ENCODE results near the gene EIF4G1.
A peak's percentile ranks its signal among the peaks of the same experiment; 100 is the strongest.

Gene EIF4G1

GRCh38 chr3:184361932-184362667, 47.7 kb downstream of the EIF4G1 start:
- Histone ChIP-seq H3K4ac (ENCODE audit: low read depth in 1 of 2, low read length in 2 of 2) (peak overlapping the region; percentile 84 to 97), H2BK15ac (ENCODE audit: low read depth, poor library complexity, severe bottlenecking) (peak overlapping the region; percentile 82), H4K91ac (ENCODE audit: low read length) (peak overlapping the region; percentile 94), H3K36me3 (ENCODE audit: control insufficient read depth in 1 of 2, insufficient read depth in 2 of 2, low read depth in 1 of 2, low read length in 2 of 2) (peaks cover 30 to 34% of the 10 kb centered on the region in 2 experiments), H2AFZ (ENCODE audit: low read depth, low read length) (peak overlapping the region; percentile 48), H3K79me1 (replicated peaks; ENCODE audit: low read length, poor library complexity, severe bottlenecking) (peaks cover 25% of the 10 kb centered on the region), H4K8ac (ENCODE audit: low read length) (peak overlapping the region; percentile 90), H3K4me2 (ENCODE audit: low read length, poor library complexity, severe bottlenecking) (peak overlapping the region; percentile 98), H2BK12ac (ENCODE audit: low read length in 2 of 2) (peak overlapping the region in 1 of 2 experiments; percentile 45), H3K27ac (ENCODE audit: low read length, poor library complexity, severe bottlenecking) (peak overlapping the region; percentile 97), H2BK5ac (ENCODE audit: low read depth, low read length, poor library complexity, severe bottlenecking) (peak overlapping the region; percentile 93), H3K4me1 (ENCODE audit: control insufficient read depth, insufficient read depth, low read depth, low read length) (peaks cover 23% of the 10 kb centered on the region), H3K4me3 (ENCODE audit: insufficient read depth in 1 of 2, low read depth in 1 of 2, low read length in 2 of 2) (peak overlapping the region; percentile 76 to 86), H3K23ac (ENCODE audit: low read length in 2 of 2) (peak overlapping the region in 1 of 2 experiments; percentile 93), H3K9ac (ENCODE audit: low read length) (peak overlapping the region; percentile 100), H3K18ac (ENCODE audit: low read depth in 1 of 2, low read length in 2 of 2) (peak overlapping the region; percentile 93 to 95), H2BK120ac (ENCODE audit: low read depth, low read length) (peak overlapping the region; percentile 64), H3K9me3 (ENCODE audit: control insufficient read depth, low read length) (no peaks in the 10 kb centered on the region), H3K14ac (ENCODE audit: low read length in 2 of 2) (peak overlapping the region in 1 of 2 experiments; percentile 92), H2AK5ac (ENCODE audit: low read length, severe bottlenecking) (no peak overlapping the region), H3K27me3 (ENCODE audit: control insufficient read depth in 1 of 2, insufficient read depth in 1 of 2, low read length in 2 of 2) (no peaks in the 10 kb centered on the region)
- WGBS: under 1% methylated on average over 38 of the region's 38 CpGs
- no peak for DNase-seq

- peak overlapping the region; percentile 94 for H4K91ac ChIP-seq (ENCODE audit: low read length)
- H3K79me1 ChIP-seq (replicated peaks; ENCODE audit: low read length, poor library complexity, severe bottlenecking): peaks cover 28% of the 10 kb centered on the region
- H2BK15ac ChIP-seq (ENCODE audit: low read depth, poor library complexity, severe bottlenecking): peak overlapping the region; percentile 82
- H2BK5ac ChIP-seq (ENCODE audit: low read depth, low read length, poor library complexity, severe bottlenecking): peak overlapping the region; percentile 93
- peaks cover 23 to 31% of the 10 kb centered on the region in 2 experiments for H3K36me3 ChIP-seq (ENCODE audit: control insufficient read depth in 1 of 2, insufficient read depth in 2 of 2, low read depth in 1 of 2, low read length in 2 of 2)
- peak overlapping the region; percentile 84 to 97 for H3K4ac ChIP-seq (ENCODE audit: low read depth in 1 of 2, low read length in 2 of 2)
- WGBS: under 1% methylated on average over 67 of the region's 68 CpGs
- no peaks in the 10 kb centered on the region for H3K9me3 ChIP-seq (ENCODE audit: control insufficient read depth, low read length)
- H3K27me3 ChIP-seq (ENCODE audit: control insufficient read depth in 1 of 2, insufficient read depth in 1 of 2, low read length in 2 of 2): no peaks in the 10 kb centered on the region
- peak overlapping the region; percentile 98 for H3K4me2 ChIP-seq (ENCODE audit: low read length, poor library complexity, severe bottlenecking)
- DNase-seq: peak; percentile 98
- H3K4me1 ChIP-seq (ENCODE audit: control insufficient read depth, insufficient read depth, low read depth, low read length): peaks cover 23% of the 10 kb centered on the region
- H3K18ac ChIP-seq (ENCODE audit: low read depth in 1 of 2, low read length in 2 of 2): peak overlapping the region; percentile 93 to 95
- peak overlapping the region in 1 of 2 experiments; percentile 15 for H2BK12ac ChIP-seq (ENCODE audit: low read length in 2 of 2)
- H3K27ac ChIP-seq (ENCODE audit: low read length, poor library complexity, severe bottlenecking): peak overlapping the region; percentile 97
- peak overlapping the region; percentile 91 for H4K8ac ChIP-seq (ENCODE audit: low read length)
- H3K14ac ChIP-seq (ENCODE audit: low read length in 2 of 2): peak overlapping the region in 1 of 2 experiments; percentile 92
- peak overlapping the region; percentile 76 to 86 for H3K4me3 ChIP-seq (ENCODE audit: insufficient read depth in 1 of 2, low read depth in 1 of 2, low read length in 2 of 2)
- H2AFZ ChIP-seq (ENCODE audit: low read depth, low read length): peak overlapping the region; percentile 48
- H3K23ac ChIP-seq (ENCODE audit: low read length in 2 of 2): peak overlapping the region in 1 of 2 experiments; percentile 93
- peak overlapping the region; percentile 86 for H2BK120ac ChIP-seq (ENCODE audit: low read depth, low read length)
- peak overlapping the region; percentile 71 for H2AK5ac ChIP-seq (ENCODE audit: low read length, severe bottlenecking)
- peak overlapping the region; percentile 100 for H3K9ac ChIP-seq (ENCODE audit: low read length)
These were observed 48.5 kb downstream of the EIF4G1 start for GRCh38 chr3:184362668-184363546.

- Histone ChIP-seq H3K4me1 (ENCODE audit: control insufficient read depth, insufficient read depth, low read depth, low read length) (peaks cover 13% of the 10 kb centered on the region), H3K18ac (ENCODE audit: low read depth in 1 of 2, low read length in 2 of 2) (no peak overlapping the region), H3K27ac (ENCODE audit: low read length, poor library complexity, severe bottlenecking) (no peak overlapping the region), H2BK15ac (ENCODE audit: low read depth, poor library complexity, severe bottlenecking) (no peak overlapping the region), H3K23ac (ENCODE audit: low read length in 2 of 2) (no peak overlapping the region), H3K14ac (ENCODE audit: low read length in 2 of 2) (no peak overlapping the region), H3K79me1 (replicated peaks; ENCODE audit: low read length, poor library complexity, severe bottlenecking) (peaks cover 16% of the 10 kb centered on the region), H4K8ac (ENCODE audit: low read length) (no peak overlapping the region), H2BK12ac (ENCODE audit: low read length in 2 of 2) (no peak overlapping the region), H3K9me3 (ENCODE audit: control insufficient read depth, low read length) (no peaks in the 10 kb centered on the region), H3K4me2 (ENCODE audit: low read length, poor library complexity, severe bottlenecking) (no peak overlapping the region), H2BK120ac (ENCODE audit: low read depth, low read length) (no peak overlapping the region), H2AFZ (ENCODE audit: low read depth, low read length) (no peak overlapping the region), H3K4me3 (ENCODE audit: insufficient read depth in 1 of 2, low read depth in 1 of 2, low read length in 2 of 2) (no peak overlapping the region), H3K27me3 (ENCODE audit: control insufficient read depth in 1 of 2, insufficient read depth in 1 of 2, low read length in 2 of 2) (no peaks in the 10 kb centered on the region), H3K4ac (ENCODE audit: low read depth in 1 of 2, low read length in 2 of 2) (no peak overlapping the region), H4K91ac (ENCODE audit: low read length) (no peak overlapping the region), H3K9ac (ENCODE audit: low read length) (peak overlapping the region; percentile 31), H2BK5ac (ENCODE audit: low read depth, low read length, poor library complexity, severe bottlenecking) (no peak overlapping the region), H3K36me3 (ENCODE audit: control insufficient read depth in 1 of 2, insufficient read depth in 2 of 2, low read depth in 1 of 2, low read length in 2 of 2) (peaks cover 22 to 41% of the 10 kb centered on the region in 2 experiments), H2AK5ac (ENCODE audit: low read length, severe bottlenecking) (no peak overlapping the region)
- 94% methylated on average over 3 of the region's 5 CpGs for WGBS
- peak; percentile 22 for DNase-seq
These were observed 52.3 kb downstream of the EIF4G1 start for GRCh38 chr3:184366619-184367289.

Data from mesenchymal stem cell (in vitro differentiated cells and primary cell).